Activated CD4-positive, alpha-beta T cell treated with anti-CD3 and anti-CD28 coated beads for 1 hour (primary cell): ENCODE measurements around the gene FFAR4.

Experiments used
- DNase-seq: peaks from one replicate; pipeline ENCODE4 v3.0.0-alpha.2; 2020

The FFAR4 gene

GRCh38 chr10:93601146-93601773, 34.8 kb downstream of the FFAR4 start, which contains the start of gene RBP4:
RBP4 (minus strand) TSS chr10:93601235; CDS start chr10:93601028, 207 bp downstream.
- DNase-seq: no peak

- DNase-seq: no peak
These were observed 35.3 kb downstream of the FFAR4 start for GRCh38 chr10:93601774-93602162.

- DNase-seq: no peak
These were observed 36.6 kb downstream of the FFAR4 start for GRCh38 chr10:93603023-93603422.

GRCh38 chr10:93604146-93604545, 37.7 kb downstream of the FFAR4 start:
- no peak for DNase-seq

GRCh38 chr10:93608421-93608820, 42.0 kb downstream of the FFAR4 start:
- DNase-seq: no peak

GRCh38 chr10:93612311-93612710, 45.8 kb downstream of the FFAR4 start, which contains the start of gene PDE6C:
PDE6C (plus strand) TSS chr10:93612537; CDS start chr10:93612726, 189 bp downstream.
- DNase-seq: no peak

- no peak for DNase-seq
These were observed 46.7 kb downstream of the FFAR4 start for GRCh38 chr10:93613126-93613525.

GRCh38 chr10:93614101-93614825, 47.8 kb downstream of the FFAR4 start:
- DNase-seq: no peak

GRCh38 chr10:93615576-93616235, 49.2 kb downstream of the FFAR4 start:
- no peak for DNase-seq

- no peak for DNase-seq
These were observed 54.5 kb downstream of the FFAR4 start for GRCh38 chr10:93620925-93621324.

- no peak for DNase-seq
These were observed 56.5 kb downstream of the FFAR4 start for GRCh38 chr10:93622942-93623341.

GRCh38 chr10:93628858-93629257, 62.4 kb downstream of the FFAR4 start:
- DNase-seq: no peak

GRCh38 chr10:93629647-93630305, 63.3 kb downstream of the FFAR4 start:
- no peak for DNase-seq

- DNase-seq: no peak
These were observed 64.4 kb downstream of the FFAR4 start for GRCh38 chr10:93630625-93631557.
